Stimulated activated CD4-positive, alpha-beta T cell treated with anti-CD3 and anti-CD28 coated beads, TNF-alpha, amount 100 ng/mL, for 24 hours (primary cell): ENCODE measurements around the gene PACS1.

Source experiments
- DNase-seq, 3 experiments: peaks; one replicate each; pipeline ENCODE4 v3.0.0-alpha.2; 2020; ENCODE audit warnings: low read depth in 3 of 3

PACS1 gene

DNA sequence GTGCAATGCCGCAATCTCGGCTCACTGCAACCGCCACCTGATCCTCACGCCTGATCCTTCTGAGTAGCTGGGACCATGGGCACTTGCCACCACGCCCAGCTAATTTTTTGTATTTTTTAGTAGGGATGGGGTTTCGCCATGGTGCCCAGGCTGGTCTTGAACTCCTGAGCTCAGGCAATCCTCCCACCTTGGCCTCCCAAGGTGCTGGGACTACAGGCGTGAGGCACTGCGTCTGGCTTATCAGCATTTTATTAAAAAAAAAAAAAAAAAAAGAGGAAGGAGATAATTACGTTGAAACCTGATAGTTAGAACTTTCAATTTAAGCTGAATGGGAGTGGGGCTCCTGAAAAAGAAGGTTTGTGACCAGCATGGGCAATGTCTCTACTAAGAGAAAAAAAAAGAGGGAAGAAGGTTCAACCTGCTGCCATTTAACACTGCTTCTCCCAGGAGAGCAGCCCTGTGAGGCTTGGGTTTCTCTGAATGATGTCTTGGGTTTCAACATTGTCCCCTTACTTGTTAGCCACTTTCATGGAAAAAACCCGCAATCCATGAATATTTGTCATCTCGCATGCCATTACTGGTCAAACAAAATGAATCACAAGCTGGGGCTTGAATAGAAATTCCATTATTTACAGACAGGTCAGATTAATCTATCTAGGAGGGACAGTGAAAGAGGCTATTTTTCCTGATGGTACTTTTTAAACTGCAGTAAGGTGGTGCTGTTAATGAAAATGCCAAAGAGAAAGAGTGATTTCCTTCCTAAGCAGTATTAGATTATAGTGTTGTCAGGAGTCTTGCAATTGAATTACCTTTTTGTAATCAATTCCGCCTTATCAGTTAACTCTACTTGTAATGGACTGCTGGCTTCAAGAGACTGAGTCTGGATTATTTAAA, 72.5 kb downstream of the PACS1 start:
- no peak for DNase-seq

GRCh38 chr11:66143264-66143566, 73.1 kb downstream of the PACS1 start:
- no peak for DNase-seq

DNA sequence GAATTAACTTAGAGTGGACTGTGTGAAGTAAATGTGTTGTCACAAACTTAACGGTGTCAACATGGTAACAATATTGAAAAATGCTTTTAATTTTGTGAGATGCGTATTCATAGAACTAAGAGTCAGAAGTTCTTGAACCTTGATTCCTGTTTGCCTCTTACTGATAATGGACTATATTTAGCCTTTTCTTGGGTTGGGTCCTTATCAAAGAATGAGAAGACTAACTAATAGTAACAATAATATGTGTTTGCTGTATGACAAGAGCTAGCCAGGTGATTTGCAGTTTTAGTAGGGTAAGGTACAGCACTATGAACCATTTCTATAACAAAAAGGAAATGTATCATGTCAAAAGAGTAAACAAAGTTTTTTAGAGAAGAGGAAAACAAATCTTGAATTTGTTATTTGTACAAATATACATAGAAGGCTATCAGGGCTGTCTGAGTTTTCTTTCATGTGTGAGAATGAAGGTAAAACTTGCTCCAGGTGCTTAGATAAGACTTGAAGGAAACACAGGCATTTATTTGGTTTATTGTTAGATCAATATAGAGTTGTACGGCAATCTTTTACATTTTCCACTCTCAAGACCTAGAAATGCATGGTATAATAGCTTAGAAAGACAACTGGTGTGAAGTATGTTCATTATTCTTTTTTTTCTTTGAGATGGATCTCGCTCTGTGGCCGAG, 74.1 kb downstream of the PACS1 start:
- DNase-seq = no peak

DNA sequence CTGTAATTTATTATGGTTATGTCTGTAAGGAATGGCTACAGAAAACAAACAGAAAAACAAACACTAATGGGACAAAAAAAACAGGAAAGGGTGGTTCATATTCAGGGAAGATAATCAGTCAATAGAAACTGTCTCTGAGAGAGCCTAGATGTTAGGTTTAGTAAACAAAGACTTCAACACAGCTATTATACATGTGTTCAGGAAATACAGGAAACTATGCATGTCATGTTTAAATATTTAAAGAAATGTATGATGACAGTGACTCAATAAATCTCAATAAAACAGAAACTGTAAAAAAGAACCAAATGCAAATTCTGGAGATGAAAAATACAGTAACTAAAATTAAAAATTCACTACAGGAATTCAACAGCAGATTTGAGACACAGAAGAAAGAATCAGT, 76.0 kb downstream of the PACS1 start:
- DNase-seq = no peak

DNA sequence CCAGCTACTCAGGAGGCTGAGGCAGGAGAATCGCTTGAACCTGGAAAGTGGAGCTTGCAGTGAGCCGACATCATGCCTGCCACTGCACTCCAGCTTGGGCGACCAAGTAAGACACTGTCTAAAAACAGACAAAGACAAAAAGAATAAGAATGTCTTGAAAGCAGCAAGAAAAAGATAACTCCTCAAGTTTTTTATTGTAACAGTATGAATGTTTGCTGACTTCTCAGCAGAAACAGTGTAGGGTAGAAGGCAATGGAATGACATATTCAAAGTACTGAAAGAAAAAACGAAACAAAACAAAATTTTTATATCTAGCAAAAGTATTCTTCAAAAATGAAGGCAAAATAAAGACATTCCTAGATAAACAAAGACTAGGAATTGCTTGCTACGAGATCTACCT, 76.9 kb downstream of the PACS1 start:
- DNase-seq = no peak

- no peak for DNase-seq
Measured at GRCh38 chr11:66150140-66150539, 80.1 kb downstream of the PACS1 start.

GRCh38 chr11:66150725-66151124, 80.7 kb downstream of the PACS1 start:
- DNase-seq = no peak

GRCh38 chr11:66151273-66151672, 81.2 kb downstream of the PACS1 start:
- DNase-seq = no peak

GRCh38 chr11:66154109-66154508, 84.0 kb downstream of the PACS1 start:
- DNase-seq = no peak

DNA sequence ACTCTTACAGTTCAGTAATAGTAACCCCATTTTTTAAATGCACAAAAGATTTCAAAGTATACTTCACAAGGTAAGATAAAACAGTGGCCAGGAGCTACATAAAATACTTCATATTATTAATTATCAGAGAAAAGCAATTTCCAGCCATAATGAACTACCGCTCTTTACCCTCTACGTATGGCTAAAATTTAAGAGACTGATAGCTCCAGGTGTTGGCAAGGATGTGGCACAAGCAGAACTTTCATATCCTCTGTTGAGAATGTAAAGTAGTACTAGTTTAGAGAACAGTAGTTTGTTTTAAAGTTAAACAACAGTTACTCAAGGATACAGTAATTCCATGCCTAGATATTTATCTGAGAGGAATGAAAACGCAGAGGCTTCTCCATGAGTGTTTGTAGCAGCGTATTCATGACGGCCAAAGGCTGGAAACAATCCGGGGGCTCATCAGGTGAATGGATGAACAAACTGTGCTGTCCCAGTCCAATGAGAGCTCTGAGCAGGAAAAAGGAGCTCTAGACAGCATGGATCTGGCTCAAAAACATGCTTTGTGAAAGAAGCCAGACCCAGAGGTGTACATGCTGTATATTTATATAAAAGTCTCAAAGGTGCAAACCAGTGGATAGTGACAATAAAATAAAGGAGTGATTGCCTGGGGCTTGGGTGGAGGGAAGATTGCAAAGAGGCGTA, 85.5 kb downstream of the PACS1 start:
- no peak for DNase-seq

- DNase-seq = no peak
Measured at GRCh38 chr11:66157182-66157864, 87.3 kb downstream of the PACS1 start.

GRCh38 chr11:66158156-66158555, 88.1 kb downstream of the PACS1 start:
- no peak for DNase-seq

- no peak for DNase-seq
Measured at GRCh38 chr11:66159324-66159984, 89.4 kb downstream of the PACS1 start.

GRCh38 chr11:66160709-66161108, 90.6 kb downstream of the PACS1 start:
- DNase-seq = no peak

- DNase-seq = no peak
Measured at GRCh38 chr11:66168289-66168688, 98.2 kb downstream of the PACS1 start.

DNA sequence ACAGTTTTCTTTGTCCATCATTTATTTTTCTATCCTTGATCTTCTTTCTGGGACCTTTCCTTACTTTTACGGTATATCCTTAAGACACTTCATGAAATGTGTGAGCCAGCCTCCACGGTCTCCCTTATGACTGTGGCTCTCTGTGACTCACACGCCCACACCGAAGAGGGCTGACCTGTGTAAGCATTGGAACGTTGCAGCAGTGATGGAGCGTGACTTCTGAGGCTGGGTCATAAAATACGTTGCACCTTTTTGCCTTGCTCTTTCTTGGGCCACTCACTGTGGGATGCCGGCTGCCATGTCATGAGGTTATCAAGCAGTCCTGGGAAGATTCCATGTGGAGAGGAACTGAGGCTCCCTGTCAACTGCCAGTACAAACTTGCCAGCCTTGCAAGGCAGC, 102.1 kb downstream of the PACS1 start:
- peak in 2 of 3 experiments; percentile 20 to 44 for DNase-seq

DNA sequence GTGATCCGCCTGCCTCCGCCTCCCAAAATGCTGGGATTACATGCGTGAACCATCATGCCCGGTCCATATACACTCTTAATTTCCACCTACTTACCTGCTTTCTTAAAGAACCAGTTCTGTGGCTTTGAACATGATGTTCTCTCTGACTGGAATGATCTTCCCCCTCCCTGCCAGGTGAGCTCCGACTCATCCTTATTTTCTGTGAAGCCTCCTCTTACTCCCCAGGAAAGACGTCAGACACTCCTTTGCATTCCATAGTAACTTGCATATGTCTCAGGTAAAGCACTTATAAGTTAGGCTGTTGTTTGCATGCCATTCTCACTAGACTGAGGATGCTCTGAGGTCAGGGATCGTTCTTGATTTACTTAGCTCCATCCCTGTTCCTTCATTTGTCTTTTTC, 106.6 kb downstream of the PACS1 start:
- DNase-seq = no peak

- DNase-seq = no peak
Measured at GRCh38 chr11:66178183-66178582, 108.1 kb downstream of the PACS1 start.

DNA sequence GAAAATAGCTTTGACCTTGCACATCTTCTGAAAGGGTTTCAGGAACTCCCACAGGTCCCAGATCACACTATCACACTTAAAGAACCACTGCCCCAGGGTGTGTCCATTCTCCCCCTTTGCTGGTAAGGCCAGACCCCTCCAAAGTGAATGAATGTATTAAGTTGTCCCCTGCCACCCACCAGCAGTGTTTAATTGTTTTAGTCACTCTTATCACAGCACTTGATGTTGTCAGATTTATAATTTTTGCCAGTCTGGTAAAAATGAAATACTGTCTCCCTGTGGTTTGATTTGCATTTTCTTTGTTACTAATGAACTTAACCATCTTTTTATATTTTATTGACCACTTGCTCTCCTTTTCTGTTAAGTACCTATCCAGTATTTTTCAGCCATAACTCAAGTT, 108.8 kb downstream of the PACS1 start:
- DNase-seq = no peak

DNA sequence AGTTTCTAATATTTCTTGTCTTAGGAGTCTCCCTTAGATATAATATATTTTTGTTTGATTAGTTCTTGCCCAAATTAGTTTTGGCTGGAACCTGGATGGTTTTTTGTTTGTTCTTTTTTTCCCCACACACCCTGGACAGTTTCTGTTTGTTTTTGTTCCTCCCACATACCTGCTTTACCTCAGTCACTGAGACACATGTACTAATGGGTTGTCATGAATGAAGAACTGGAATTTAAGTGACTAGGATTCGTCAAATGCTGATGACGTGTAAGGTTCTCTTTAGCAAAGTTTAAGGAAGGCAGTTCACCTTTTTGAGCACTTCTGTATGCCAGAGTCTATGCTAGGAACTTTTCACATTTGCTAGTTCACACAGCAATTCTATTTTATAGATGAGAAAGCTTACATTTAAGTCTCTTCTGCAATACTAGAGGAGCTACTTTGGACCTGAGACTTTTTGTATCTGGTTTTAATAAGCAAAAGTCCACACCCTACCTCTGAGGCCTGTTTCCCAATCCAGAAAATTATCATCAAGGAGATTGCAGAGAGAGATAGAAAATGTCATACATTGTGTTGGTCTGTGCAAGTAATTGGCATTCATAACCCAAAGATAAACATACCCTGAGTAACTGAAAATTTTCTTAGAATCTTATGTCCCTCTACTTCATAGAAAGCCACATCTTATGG, 111.7 kb downstream of the PACS1 start:
- DNase-seq = no peak

DNA sequence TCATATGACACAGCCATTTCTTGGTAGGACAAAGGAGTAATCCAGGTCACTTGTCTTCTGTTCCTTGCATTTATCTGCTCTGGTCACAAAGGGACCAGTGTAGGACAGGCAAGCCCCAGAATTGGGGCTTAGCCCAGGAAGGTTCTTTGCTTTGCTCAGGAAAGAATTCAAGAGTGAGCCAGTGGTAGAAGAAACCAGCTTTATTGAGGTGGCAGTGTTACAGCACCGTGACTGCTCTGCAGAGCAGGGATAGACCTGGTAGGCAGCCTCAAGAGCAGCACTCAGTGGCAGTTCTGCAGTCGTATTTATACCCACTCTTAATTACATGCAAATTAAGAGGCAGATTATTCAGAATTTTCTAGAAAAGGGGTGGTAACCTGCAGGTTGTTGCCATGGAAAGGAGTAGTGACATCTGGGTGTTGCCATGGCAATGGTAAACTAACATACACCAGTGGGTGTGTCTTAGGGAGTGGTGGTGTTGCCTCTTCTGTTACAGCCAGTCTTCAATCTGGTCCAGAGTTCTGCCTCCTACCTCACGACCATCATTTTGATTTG, 113.5 kb downstream of the PACS1 start:
- no peak for DNase-seq
